Heart left ventricle (tissue), 13 donors: ENCODE data around the gene KCNE1.

ENCODE experiments used
- CTCF ChIP-seq, 12 donors: fragments of 200-600 bp; sonication (generic) in 4 of 12; IDR thresholded peaks; one replicate each; pipeline versions ENCODE4 v1.5.0 to v1.8.0; 2018 to 2022; ENCODE audit warnings: antibody characterized with exemption in 12 of 12, mild to moderate bottlenecking in 5 of 12
- POLR2A ChIP-seq, 2 donors: fragments of 450-650 bp; IDR thresholded peaks; one replicate each; pipeline ENCODE4 v1.6.1; 2017; ENCODE audit warnings: antibody characterized with exemption in 2 of 2, mild to moderate bottlenecking in 2 of 2, moderate library complexity in 2 of 2
- donor health status: ischemic (EF 13 %, LVEDD 7.1; RV severe dilation, severe dysfunction).
- donor health status: DM: no; HTN: yes; CAD: no.
- donor health status: DM: no; HTN: no; CAD: no.
- donor health status: ischemic (EF 25% LVEDD 6.9; RV normal size, moderate dysfunction).
- donor health status: ischemic (EF 25% LVEDD 5.7; RV mildly dilated, moderate dysfunction).
- donor health status: ischemic (EF 35%, LVEDD 5.7; RV mildly dilated, moderate dysfunction).
- donor health status: nonischemic (EF 11% LVEDD 7.7; RV severe dilation, severe dysfunction).
- donor health status: DM: yes; HTN: yes; CAD: no.
- donor health status: PGD.
- donor health status: ischemic (EF 29% LVEDD 5.4; RV normal size, mild dysfunction).
- donor health status: nonischemic (EF 23%, LVEDD 6.1; RV moderate dilation, normal function).

GRCh38 chr21:34536820-34537219 is 24.8 kb upstream of the KCNE1 start:
- TF ChIP-seq POLR2A (IDR thresholded peaks at IDR 0.05) (no peak), CTCF (IDR thresholded peaks at IDR 0.05) (no peak)
